Activated CD4-positive, alpha-beta memory T cell treated with anti-CD3 and anti-CD28 coated beads for 36 hours (primary cell): ENCODE results near the gene GABRQ. TPM values are rescaled to one million over a fixed set of nuclear protein-coding genes. Genes with fewer than 3 reads are reported as not detected.
"Not testable (repeated sequence)": the region's sequence is repeated elsewhere in the genome, so short reads cannot be mapped to it uniquely, and the experiment has no call there.

Source experiments
- CTCF ChIA-PET: fragments of 350-600 bp; sonication (Branson Sonifier 250); formaldehyde crosslinking; loops from one replicate; lab custom pipeline; 2021; ENCODE audit warnings: antibody characterized with exemption, inconsistent platforms; lab: Charles Lee
- POLR2A ChIA-PET: fragments of 350-600 bp; sonication (Branson Sonifier 250); formaldehyde crosslinking; loops from one replicate; lab custom pipeline; 2021; ENCODE audit warnings: antibody characterized with exemption; lab: Charles Lee
- DNase-seq: peaks from one replicate; pipeline ENCODE4 v3.0.0-alpha.2; 2020
- H3K27ac Mint-ChIP-seq: one replicate; pipeline ENCODE4 v1.8.0; 2021; ENCODE audit warnings: mixed read lengths
- H3K27me3 Mint-ChIP-seq: one replicate; pipeline ENCODE4 v1.8.0; 2021; ENCODE audit warnings: mixed read lengths
- H3K36me3 Mint-ChIP-seq: one replicate; pipeline ENCODE4 v1.8.0; 2021; ENCODE audit warnings: mixed read lengths
- H3K4me1 Mint-ChIP-seq: one replicate; pipeline ENCODE4 v1.8.0; 2021; ENCODE audit warnings: low read depth, mixed read lengths
- H3K4me3 Mint-ChIP-seq: one replicate; pipeline ENCODE4 v1.8.0; 2021; ENCODE audit warnings: mild to moderate bottlenecking, mixed read lengths
- H3K9me3 Mint-ChIP-seq: one replicate; pipeline ENCODE4 v1.8.0; 2021; ENCODE audit warnings: mixed read lengths
- intact Hi-C: fragments of 100-400 bp; cut with micrococcal nuclease; formaldehyde crosslinking; loops from one replicate; pipeline ENCODE4 v1.15.1; 2023
- total RNA-seq, 2 experiments: library from RNA; stranded (reverse); gene quantifications; one replicate each; pipeline ENCODE4 v1.2.3, GENCODE V29; 2021

Gene GABRQ
- total RNA-seq, 2 experiments from 2014 or later, result not detected

- H3K4me1 Mint-ChIP-seq, H3K9me3 Mint-ChIP-seq, intact Hi-C loops, H3K27ac Mint-ChIP-seq, CTCF ChIA-PET, H3K27me3 Mint-ChIP-seq, DNase-seq, POLR2A ChIA-PET, H3K36me3 Mint-ChIP-seq, H3K4me3 Mint-ChIP-seq: not testable (repeated sequence)
Observed at GRCh38 chrX:152681012-152681411, 43.3 kb downstream of the GABRQ start.

DNA sequence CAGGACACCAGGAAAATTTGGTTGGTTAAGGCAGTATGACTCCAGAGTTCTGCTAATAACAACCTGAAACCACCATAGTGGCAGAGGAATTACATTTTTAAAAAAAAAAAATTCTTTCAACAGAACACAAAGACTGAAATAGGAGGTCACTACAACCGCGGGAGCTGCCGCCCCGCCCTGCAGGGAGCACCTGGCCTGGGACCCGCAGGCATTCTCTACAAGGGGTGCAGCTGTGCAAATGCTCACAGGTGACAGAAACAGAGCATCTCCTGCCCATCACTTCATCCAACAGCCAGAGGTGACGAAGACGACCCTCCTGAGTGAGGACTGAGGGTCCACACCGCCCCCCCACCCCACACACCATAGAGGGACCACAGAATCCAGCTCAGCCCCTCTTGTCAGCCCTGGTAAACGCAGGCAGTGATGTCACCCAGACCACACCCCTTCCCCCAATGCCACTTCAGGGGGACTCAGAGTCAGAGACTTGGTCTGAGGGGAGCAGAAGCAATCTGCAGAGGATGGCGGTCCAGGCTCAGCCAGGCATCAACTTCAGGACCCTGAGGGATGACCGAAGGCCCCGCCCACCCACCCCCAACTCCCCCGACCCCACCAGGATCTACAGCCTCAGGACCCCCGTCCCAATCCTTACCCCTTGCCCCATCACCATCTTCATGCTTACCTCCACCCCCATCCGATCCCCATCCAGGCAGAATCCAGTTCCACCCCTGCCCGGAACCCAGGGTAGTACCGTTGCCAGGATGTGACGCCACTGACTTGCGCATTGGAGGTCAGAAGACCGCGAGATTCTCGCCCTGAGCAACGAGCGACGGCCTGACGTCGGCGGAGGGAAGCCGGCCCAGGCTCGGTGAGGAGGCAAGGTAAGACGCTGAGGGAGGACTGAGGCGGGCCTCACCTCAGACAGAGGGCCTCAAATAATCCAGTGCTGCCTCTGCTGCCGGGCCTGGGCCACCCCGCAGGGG lies 60.5 kb downstream of the GABRQ start, which contains the start of gene MAGEA3:
Gene MAGEA3 (plus strand): TSS at position 843 of the 980 bp plus-strand sequence. CDS start 2,039 bp downstream, outside the sequence.
- CTCF ChIA-PET, intact Hi-C loops, H3K4me1 Mint-ChIP-seq, H3K36me3 Mint-ChIP-seq, H3K9me3 Mint-ChIP-seq, H3K27me3 Mint-ChIP-seq, DNase-seq, H3K4me3 Mint-ChIP-seq, POLR2A ChIA-PET, H3K27ac Mint-ChIP-seq: not testable (repeated sequence)

DNA sequence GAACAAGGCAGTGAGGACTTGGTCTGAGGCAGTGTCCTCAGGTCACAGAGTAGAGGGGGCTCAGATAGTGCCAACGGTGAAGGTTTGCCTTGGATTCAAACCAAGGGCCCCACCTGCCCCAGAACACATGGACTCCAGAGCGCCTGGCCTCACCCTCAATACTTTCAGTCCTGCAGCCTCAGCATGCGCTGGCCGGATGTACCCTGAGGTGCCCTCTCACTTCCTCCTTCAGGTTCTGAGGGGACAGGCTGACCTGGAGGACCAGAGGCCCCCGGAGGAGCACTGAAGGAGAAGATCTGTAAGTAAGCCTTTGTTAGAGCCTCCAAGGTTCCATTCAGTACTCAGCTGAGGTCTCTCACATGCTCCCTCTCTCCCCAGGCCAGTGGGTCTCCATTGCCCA lies 62.7 kb downstream of the GABRQ start:
- H3K27ac Mint-ChIP-seq, H3K9me3 Mint-ChIP-seq, CTCF ChIA-PET, intact Hi-C loops, H3K27me3 Mint-ChIP-seq, DNase-seq, H3K4me1 Mint-ChIP-seq, H3K36me3 Mint-ChIP-seq, POLR2A ChIA-PET, H3K4me3 Mint-ChIP-seq: not testable (repeated sequence)

GRCh38 chrX:152706500-152706899 lies 68.8 kb downstream of the GABRQ start:
- H3K9me3 Mint-ChIP-seq, H3K27ac Mint-ChIP-seq, DNase-seq, H3K36me3 Mint-ChIP-seq, POLR2A ChIA-PET, CTCF ChIA-PET, intact Hi-C loops, H3K4me3 Mint-ChIP-seq, H3K4me1 Mint-ChIP-seq, H3K27me3 Mint-ChIP-seq: not testable (repeated sequence)

Other genes with a start within 250 kb of the GABRQ start
- not detected for gene GABRA3, start 186.6 kb upstream of the GABRQ start, total RNA-seq
- gene MAGEA3, start 60.9 kb downstream of the GABRQ start, total RNA-seq, result not detected
- gene CSAG2, start 71.4 kb downstream of the GABRQ start, total RNA-seq, result under 1 TPM in 1 of 2 experiments, not detected in 1; 0.88 TPM
- gene MAGEA2B, start 76.7 kb downstream of the GABRQ start, total RNA-seq, result not detected
- not detected for gene CSAG1, start 95.8 kb downstream of the GABRQ start, total RNA-seq
- not detected for gene MAGEA12, start 95.9 kb downstream of the GABRQ start, total RNA-seq
- not detected for gene MAGEA2, start 115.9 kb downstream of the GABRQ start, total RNA-seq
- 1 to 10 TPM in 1 of 2 experiments, not detected in 1; 1.3 TPM for gene CSAG3, start 121.3 kb downstream of the GABRQ start, total RNA-seq
- not detected for gene MAGEA6, start 131.8 kb downstream of the GABRQ start, total RNA-seq
- 10 to 100 TPM; 12.3 to 12.6 TPM for gene CETN2, start 192.9 kb downstream of the GABRQ start, total RNA-seq
- gene NSDHL, start 193.2 kb downstream of the GABRQ start, total RNA-seq, result 10 to 100 TPM; 20.2 to 23.3 TPM